ENCODE data around the gene RNU6-9.

- TF ChIP-seq REST (IDR thresholded peaks at IDR 0.05; ENCODE audit: insufficient read depth in 1 of 2, low read depth in 2 of 2, low read length in 2 of 2) (no peak), SIN3A (IDR thresholded peaks at IDR 0.05; ENCODE audit: borderline replicate concordance, insufficient read depth, low read length) (no peak), POLR2AphosphoS5 (IDR thresholded peaks at IDR 0.05; ENCODE audit: low read depth, low read length) (no peak), TAF1 (IDR thresholded peaks at IDR 0.05; ENCODE audit: borderline replicate concordance, insufficient read depth, low read length) (no peak)
Measured at GRCh38 chr19:929203-929890, 36.1 kb downstream of the RNU6-9 start.
